Activated CD8-positive, alpha-beta memory T cell treated with anti-CD3 and anti-CD28 coated beads, Interleukin-2, amount 50 U/mL, for 24 hours (primary cell): ENCODE results near the gene SLC6A8.
"Not testable (repeated sequence)": the region's sequence is repeated elsewhere in the genome, so short reads cannot be mapped to it uniquely, and the experiment has no call there.

Source experiments
- DNase-seq: peaks from one replicate; pipeline ENCODE4 v3.0.0-alpha.2; 2020; ENCODE audit errors: extremely low read depth

SLC6A8 gene

DNA sequence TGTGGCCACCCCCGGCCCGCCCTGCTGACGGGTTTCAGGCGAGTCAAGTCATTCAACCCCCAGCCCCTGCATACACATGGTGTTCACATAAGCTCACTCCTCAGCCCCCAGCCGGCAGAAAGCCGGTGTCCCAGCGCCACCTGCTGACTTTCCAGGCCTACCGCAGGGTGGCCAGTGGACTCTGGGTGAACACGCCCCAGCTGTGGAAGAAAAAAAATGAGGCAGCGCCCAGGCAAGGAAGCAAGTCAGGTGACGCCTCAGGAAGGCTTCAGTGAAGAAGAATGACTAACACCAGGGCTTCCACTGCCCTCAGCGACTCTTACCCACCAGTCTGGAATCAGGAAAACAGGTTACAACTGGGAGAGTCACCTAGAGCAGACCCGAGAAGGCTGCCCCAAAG lies 20.7 kb downstream of the SLC6A8 start:
- no peak for DNase-seq

DNA sequence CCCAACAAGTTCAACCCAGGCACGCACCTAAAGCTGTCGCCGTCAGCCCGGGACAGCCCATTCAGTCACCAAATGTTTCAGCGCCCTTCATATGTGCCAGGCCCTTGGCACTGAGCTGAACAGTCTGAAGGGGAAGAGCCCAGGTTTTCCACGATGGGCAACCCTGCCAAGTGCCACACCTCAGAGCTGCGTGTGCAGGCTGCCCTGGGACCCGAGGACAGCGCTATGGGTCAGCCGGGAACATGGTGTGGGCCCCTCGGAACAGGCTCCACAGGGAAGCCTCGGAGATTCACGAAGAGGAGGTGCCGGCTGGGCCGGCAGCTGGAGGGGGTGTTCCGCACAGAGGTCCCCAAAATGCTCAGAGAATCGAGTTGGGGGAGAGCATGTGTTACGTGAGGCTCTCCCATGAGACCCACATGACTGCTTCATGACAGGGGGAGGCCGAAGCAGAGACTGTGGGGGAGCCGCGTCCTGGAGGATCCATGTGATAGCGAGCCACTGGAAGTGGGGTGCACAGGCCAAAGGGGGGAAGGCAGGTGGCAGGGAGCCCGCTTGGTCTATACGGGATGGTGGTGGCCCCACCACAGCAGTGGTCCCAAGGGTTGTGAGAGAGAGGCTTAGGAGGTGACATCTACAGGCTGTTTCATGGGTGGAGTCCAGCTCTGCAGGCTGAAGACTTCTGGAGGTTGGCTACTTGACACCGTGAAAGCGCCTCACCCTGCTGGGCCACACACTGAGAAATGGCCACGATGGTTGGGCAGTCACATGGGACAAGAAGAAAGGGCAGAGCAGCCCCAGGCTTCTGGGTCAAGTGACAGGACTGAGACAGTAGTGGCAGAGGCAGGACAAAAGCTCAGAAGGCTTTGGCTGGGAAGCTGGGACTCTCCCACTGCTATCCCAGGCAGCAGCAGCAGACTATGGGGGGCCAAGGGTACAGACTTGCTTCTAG lies 22.3 kb downstream of the SLC6A8 start:
- no peak for DNase-seq

DNA sequence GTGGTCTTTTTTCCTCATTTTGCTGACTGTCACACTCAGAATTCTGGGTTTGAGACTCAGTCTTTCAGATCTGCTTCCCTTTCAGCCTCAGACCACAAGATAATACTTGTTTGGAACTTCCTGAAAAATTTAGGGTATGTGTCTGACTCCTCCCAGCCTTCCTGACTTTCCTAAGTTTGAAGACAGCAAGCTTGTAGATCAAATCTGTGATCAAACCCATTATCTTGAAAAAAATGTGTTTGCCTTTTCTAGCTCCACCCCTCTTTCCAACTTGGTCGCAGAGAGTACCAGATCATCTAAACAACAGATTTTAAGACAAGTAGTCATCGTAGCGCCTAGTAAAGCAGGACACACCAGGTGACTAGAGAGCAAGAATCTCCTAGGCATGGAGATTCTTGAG lies 26.5 kb downstream of the SLC6A8 start:
- DNase-seq = no peak

DNA sequence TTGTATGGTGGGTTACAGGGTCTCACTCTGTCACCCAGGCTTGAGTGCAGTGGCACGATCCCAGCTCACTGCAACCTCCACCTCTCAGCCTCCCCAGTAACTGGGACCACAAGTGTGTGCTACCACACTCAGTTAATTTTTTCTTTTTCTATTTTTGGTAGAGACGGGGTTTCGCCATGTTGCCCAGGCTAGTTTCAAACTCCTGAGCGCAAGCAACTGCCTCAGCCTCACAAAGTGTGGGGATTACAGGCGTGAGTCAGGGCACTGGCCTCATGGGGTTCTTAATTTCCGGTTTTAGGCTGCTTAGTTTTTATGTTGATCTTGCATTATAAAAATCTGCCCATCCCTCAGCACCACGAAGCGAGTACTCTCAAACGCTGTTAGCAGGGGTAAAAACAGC lies 29.7 kb downstream of the SLC6A8 start:
- no peak for DNase-seq

DNA sequence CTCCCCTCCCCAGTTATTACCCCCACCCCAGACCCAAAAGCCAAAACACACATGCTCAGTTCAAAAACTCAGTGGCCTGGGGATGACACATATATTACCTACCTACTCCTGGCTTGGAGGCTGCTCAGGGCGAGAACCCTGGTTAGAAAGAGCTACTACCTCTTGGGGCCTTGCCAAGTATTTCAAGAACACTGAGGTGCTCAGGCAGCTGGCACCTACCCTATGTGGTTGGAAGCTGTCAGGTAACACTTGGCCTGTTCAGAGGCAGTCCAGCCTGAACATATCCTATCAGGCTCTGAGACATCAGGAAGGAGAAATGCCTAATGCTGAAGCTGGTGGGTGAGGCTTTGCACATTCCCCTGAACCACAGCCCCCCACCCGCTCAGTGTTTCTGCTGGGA lies 31.5 kb downstream of the SLC6A8 start:
- DNase-seq = no peak

DNA sequence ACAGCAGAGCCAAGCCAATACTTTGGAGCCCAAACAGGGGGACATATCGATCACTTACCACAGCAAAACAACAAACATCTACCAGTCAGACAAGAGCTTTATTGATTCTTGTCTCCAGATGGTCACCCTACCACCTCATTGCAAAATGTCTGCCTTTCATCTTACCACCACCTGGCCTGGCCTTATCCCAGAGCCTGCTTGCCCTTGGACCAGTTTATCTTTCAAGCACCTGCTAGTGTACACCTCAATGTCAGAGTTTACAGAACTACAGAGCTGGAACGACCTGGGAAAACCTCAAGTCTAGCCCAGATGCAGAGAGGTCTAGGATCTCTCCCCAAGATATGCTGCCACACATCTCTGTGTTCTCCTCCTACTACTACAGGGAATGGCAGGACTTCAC lies 32.0 kb downstream of the SLC6A8 start:
- DNase-seq = no peak

DNA sequence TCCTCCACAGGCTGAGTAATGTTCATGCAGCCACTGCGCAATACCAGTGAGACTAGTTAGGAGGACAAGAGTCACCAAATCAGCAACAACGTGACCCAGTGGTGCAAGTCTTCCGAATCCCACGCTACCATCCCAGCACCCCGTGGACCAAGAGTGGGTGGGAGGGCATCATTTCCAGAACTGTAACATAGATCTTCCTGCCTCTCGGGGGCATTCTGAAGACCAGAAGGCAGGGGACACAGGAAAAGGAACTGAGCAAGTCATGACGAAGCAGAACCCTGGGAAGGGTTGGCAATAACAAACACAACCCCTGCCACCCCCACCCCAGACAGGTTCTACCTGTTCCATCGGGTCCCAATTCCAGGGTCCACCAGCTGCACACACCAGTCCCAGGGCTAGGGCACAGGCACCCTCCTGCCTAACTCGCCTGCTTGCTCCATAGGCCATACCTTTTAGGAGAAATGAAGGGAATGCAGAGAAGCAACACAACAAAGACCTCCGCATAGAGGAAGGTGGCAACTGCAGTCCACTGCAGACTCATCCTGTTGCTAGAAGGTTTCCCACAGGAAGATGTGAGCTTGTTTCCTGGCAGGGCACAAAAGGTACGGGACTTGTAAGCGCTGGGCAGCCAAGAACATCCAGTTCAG lies 35.1 kb downstream of the SLC6A8 start:
- DNase-seq = no peak

DNA sequence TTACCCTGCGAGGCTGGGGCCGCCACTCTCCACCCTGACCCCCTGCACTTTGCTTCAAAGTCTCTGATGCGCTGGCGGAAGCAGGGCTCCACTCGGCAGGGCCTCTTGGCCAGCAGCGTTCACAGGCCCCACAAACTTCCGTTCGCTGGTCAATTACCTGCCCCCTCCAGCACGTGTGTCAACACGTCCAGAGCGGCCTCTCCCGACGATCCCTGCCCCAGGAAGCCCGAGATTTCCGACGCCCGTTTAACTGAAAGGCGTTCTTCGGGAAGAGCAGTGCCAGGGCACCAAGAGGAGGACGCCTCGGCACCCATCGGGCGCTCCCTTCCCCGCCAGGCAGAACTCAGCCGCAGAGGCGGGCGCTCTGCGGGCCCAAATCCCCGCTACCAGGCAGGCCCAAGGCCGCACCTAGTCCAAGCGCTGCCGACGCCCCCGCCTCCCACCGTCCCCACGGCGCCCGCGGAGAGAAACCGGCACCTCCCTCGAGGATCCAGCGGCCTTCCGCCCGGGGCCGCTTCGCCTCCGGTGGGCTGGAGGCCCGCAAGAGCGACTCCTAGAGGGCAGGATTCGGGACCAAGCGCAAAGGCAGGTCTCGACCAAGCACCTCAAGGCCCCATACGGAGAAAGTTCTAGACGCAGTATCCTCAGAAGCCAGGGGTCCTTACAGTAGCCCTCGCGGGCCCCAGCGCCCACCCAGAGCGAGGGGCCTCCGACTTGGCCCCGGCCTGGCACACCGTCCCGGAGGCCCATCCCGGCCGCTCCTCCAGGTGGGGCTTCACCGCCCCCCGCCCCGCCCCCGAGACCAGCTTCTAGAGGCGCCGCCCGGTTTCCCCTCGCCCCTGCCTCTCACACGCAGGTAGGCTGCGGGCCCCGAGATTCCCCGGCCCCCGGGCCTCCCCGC lies 35.9 kb downstream of the SLC6A8 start:
- DNase-seq = no peak

DNA sequence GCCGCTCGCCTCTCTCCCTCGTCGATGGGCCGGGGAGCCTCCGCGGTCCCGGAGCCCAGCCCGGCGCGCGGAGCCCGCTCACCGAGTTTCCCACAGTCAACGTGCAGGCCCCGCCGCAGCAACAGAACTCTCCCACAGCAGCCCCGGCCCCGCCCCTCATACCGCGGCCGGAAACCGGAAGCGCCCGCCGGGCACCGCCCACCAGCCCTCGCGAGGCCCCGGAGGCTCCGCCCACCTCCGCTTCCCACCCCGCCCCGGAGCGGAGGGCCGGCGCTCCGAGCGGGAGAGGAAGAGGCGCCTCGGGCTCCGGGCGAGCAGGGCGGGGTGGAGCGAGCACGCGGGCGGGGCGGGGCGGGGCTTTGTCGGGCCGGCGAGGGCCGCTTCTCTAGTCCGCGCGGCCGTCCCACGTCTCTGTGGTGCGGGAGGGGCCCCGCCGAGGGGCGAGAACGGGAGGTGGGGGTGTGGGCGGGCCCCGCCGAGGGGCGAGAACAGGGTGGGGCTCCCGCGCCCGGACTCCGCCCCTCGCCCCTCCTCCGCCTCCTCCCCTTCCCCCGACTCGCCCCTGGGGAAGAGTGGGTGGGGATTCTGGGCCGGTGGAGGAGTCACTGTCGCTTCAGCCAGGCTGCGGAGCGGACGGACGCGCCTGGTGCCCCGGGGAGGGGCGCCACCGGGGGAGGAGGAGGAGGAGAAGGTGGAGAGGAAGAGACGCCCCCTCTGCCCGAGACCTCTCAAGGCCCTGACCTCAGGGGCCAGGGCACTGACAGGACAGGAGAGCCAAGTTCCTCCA lies 36.7 kb downstream of the SLC6A8 start, which contains the start of the genes ABCD1 and BCAP31:
Gene ABCD1, plus strand, starts transcription at position 605 of the 787 bp plus-strand sequence. CDS start 411 bp downstream, outside the sequence.
Gene BCAP31, minus strand, starts transcription at position 136 of the 787 bp plus-strand sequence. CDS start 1,143 bp downstream, outside the sequence.
- peak; percentile 39 for DNase-seq

DNA sequence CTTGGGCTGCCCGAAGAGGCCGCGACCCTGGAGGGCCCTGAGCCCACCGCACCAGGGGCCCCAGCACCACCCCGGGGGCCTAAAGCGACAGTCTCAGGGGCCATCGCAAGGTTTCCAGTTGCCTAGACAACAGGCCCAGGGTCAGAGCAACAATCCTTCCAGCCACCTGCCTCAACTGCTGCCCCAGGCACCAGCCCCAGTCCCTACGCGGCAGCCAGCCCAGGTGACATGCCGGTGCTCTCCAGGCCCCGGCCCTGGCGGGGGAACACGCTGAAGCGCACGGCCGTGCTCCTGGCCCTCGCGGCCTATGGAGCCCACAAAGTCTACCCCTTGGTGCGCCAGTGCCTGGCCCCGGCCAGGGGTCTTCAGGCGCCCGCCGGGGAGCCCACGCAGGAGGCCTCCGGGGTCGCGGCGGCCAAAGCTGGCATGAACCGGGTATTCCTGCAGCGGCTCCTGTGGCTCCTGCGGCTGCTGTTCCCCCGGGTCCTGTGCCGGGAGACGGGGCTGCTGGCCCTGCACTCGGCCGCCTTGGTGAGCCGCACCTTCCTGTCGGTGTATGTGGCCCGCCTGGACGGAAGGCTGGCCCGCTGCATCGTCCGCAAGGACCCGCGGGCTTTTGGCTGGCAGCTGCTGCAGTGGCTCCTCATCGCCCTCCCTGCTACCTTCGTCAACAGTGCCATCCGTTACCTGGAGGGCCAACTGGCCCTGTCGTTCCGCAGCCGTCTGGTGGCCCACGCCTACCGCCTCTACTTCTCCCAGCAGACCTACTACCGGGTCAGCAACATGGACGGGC lies 37.5 kb downstream of the SLC6A8 start:
- no peak for DNase-seq

DNA sequence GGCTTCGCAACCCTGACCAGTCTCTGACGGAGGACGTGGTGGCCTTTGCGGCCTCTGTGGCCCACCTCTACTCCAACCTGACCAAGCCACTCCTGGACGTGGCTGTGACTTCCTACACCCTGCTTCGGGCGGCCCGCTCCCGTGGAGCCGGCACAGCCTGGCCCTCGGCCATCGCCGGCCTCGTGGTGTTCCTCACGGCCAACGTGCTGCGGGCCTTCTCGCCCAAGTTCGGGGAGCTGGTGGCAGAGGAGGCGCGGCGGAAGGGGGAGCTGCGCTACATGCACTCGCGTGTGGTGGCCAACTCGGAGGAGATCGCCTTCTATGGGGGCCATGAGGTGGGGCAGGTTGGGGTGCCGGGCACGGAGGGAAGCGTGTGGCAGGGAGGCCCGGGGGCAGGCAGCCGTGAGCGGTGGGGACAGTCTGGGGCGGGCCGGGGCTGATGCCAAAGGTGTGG lies 38.1 kb downstream of the SLC6A8 start:
- DNase-seq = no peak

DNA sequence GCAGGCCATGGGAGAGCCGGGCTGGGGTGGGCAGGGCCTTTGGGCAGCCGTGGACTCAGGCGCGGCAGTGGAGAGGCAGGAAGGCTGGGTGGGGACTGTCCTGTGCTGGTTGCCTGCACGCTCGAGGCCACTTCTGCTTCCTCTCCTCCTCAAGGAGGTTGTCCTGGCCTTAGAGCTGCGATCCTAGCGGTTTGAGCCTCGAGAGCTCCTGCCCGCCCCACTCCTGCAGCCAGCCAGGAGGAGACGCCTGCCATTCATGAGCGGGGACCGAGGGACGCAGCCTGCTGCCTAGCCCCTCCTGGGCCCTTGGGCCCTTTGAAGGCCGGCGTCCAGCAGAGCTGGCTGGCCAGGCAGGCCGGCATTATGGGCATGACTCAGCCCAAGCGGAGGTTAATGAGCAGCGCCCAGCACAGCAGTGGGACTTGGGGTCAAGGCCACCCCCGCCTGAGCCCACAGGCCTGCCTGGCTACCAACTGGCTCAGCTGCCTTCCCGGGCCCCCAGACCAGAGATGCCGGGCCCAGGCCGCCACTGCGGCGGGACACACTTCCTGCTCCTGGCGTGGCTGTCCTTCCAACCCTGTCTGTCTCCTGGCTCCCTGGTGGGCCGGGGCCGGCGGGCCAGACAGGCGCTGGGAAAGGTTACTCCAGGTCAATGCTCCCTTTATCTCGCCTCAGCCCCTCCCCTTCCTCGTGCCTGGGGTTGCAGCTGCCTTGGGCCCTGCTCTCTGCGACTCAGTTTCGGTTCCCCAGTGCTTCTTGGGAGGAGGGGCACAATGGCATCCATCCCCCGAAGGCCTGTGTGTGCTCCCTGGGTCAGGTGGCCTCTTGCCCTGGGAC lies 38.8 kb downstream of the SLC6A8 start:
- DNase-seq = no peak

DNA sequence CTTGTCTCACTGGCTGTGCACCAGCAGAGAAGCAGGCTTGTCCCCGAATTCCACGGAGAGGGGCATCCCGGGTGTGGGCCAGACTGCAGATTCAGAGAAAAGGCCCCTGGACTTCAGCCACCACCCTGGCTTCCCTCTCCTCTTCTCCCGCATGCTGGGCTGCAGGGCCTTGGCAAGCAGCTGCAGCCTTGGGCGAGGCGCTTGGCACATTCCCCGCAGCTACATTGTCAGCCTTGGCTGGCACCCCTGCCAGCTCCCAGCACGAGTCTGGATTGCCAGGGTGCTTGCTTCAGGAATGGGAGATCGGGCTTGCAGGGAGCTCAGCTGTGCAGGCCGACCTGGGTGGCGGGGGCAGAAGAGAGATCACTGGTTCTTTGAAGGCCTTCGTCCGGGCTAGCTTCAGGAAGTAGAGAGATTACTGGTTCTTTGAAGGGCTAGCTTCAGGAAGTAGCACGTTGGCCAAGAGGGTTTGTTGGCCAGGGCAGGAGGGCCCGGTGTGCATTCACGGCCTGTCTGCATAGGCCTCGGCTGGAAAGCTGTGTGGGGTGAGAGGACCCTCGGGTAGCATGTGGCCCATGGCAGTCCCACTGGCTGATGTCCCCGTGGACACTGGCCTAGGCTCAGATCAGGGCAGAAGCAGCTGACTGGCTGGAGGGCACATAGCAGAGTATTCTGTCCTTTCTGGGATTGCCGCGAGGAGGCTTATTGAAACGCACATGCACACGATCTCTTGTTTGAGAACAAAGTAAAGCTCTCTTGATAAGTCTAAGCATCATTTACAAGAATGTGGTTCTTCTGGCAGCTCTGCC lies 39.6 kb downstream of the SLC6A8 start:
- DNase-seq = no peak

DNA sequence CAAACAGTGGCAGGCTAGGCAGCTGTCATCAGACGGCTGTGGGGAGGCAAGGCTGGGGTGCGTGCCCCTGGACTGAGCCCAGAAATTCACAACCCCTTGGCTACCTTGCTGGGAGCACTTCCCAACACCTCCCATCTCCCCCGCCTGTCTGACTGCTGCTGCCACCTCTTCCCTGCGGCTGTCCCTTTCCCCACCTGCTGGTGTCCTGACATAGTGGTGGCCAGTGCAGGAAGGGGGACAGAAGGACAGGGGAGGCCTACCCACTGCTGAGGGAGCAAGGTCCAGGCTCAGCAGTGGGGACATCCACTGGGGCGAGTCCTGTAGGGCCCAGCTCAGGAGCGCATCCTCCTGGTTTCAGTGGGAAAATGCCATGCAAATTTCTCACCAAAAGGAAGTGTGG lies 40.4 kb downstream of the SLC6A8 start:
- DNase-seq = no peak

DNA sequence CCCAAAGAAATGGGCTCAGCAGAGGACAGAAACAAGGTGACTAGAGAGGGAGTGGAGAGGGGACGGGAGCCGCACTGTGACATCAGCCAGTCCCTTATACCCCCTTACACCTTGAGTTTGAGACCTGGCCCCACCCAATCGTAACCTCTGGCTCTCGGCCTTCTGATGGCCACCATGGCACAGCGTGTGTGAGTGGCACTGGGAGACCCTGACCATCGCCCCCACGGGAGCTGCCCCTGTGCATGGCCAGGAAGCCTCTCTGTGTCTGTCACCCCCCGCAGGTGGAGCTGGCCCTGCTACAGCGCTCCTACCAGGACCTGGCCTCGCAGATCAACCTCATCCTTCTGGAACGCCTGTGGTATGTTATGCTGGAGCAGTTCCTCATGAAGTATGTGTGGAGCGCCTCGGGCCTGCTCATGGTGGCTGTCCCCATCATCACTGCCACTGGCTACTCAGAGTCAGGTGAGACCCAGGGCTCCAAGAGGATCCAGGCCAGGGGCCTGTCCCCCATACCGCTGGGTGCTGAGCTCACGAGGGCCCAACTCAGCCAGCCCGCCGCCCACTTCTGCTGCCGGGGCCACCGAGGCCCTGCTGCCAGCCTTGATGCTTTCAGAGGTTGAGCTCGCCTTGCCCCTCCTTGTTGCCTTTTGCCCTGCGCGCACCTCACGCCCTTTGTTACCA lies 41.4 kb downstream of the SLC6A8 start:
- no peak for DNase-seq

DNA sequence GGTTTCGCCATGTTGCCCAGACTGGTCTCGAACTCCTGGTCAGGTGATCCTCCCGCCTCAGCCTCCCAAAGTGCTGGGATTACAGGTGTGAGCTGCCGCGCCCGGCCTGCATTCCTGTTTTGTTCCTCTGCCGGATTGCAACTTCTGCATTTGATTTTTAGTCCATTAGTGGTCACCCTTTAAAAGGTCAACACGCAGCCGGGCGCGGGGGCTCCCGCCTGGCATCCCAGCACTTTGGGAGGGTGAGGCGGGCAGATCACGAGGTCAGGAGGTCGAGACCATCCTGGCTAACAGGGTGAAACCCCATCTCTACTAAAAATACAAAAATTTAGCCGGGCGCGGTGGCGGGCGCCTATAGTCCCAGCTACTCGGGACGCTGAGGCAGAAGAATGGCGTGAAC lies 42.4 kb downstream of the SLC6A8 start:
- not testable (repeated sequence) for DNase-seq

DNA sequence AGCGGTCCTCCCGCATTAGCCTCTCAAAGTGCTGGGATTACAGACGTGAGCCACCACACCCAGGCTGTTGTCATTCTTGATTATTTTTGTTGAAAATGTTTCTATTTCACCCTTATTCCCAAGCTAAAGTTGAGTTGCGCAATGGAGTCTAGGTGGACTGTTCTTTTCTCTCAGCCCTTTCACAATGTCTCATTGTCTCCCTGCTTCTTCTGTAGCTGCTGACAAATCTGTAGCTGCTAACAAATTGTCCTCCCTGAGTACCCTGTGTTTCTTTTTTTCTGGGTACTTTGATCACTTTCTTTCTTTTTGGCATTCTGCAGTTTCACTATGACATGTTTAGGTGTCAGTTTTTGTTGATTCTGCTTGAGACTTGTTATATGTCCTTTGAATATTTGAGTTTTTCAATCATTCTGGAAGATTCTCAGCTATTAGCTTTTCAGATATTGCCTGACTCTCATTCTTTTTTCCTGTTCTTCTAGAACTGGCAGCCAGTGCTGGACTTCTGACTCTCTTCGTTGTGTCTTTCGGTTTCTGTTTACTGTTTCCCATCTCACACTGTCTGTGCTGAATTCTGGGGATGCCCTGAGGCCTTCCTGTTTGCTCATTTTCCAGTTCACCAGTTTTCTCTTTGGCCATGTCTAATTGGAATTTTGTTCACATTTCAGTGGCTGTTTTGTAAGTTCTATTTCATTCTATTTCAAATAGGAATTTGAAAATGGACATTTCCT lies 43.6 kb downstream of the SLC6A8 start:
- DNase-seq = no peak
